ENCODE measurements around the gene KRTAP4-12.

- TF ChIP-seq CTCF (IDR thresholded peaks at IDR 0.05) (no peak), EZH2 (IDR thresholded peaks at IDR 0.05; ENCODE audit: borderline replicate concordance, insufficient read depth, low read depth, low read length, poor library complexity, severe bottlenecking) (no peak)
Measured at GRCh38 chr17:41096055-41096454, 27.9 kb downstream of the KRTAP4-12 start.
